ENCODE data around the gene HNRNPC.

DNA sequence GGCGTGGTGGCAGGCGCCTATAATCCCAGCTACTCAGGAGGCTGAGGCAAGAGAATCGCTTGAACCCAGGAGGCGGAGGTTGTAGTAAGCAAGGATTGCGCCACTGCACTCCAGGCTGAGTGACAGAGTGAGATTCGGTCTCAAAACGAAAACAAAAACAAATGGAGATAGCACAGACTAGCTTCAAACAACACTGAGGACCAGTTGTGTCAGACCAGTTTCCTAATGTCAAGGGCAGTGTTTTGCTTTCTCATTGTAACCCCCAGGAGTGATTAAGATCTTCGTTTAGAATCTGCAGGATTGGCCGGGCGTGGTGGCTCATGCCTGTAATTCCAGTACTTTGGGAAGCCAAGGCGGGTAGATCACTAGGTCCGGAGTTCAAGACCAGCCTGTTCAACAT is 29.1 kb upstream of the HNRNPC start:
- TF ChIP-seq, protein P1, sequence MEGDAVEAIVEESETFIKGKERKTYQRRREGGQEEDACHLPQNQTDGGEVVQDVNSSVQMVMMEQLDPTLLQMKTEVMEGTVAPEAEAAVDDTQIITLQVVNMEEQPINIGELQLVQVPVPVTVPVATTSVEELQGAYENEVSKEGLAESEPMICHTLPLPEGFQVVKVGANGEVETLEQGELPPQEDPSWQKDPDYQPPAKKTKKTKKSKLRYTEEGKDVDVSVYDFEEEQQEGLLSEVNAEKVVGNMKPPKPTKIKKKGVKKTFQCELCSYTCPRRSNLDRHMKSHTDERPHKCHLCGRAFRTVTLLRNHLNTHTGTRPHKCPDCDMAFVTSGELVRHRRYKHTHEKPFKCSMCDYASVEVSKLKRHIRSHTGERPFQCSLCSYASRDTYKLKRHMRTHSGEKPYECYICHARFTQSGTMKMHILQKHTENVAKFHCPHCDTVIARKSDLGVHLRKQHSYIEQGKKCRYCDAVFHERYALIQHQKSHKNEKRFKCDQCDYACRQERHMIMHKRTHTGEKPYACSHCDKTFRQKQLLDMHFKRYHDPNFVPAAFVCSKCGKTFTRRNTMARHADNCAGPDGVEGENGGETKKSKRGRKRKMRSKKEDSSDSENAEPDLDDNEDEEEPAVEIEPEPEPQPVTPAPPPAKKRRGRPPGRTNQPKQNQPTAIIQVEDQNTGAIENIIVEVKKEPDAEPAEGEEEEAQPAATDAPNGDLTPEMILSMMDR (conservative IDR thresholded peaks at IDR 0.05; ENCODE audit: low read length) = no peak
- no peak for TF ChIP-seq EZH2phosphoT487 (IDR thresholded peaks at IDR 0.05; ENCODE audit: borderline replicate concordance, low read depth, low read length)

Measured in OCI-LY7 (cell line).